Stimulated activated CD8-positive, alpha-beta memory T cell treated with anti-CD3 and anti-CD28 coated beads, Interleukin-7, amount 100 ng/mL, for 24 hours (primary cell): ENCODE data around the gene GABRB3.
"Not testable (repeated sequence)": the region's sequence is repeated elsewhere in the genome, so short reads cannot be mapped to it uniquely, and the experiment has no call there.

Experiments used
- DNase-seq: peaks from one replicate; pipeline ENCODE4 v3.0.0-alpha.2; 2020; ENCODE audit warnings: low read depth

The GABRB3 gene

GRCh38 chr15:26736502-26737248 lies 36.2 kb downstream of the GABRB3 start:
- DNase-seq, result no peak

- no peak for DNase-seq
Observed at GRCh38 chr15:26731965-26732364, 40.9 kb downstream of the GABRB3 start.

GRCh38 chr15:26729581-26729980 lies 43.3 kb downstream of the GABRB3 start:
- DNase-seq, result no peak

GRCh38 chr15:26729030-26729429 lies 43.8 kb downstream of the GABRB3 start:
- DNase-seq, result no peak

- DNase-seq, result no peak
Observed at GRCh38 chr15:26724381-26725150, 48.3 kb downstream of the GABRB3 start.

GRCh38 chr15:26722621-26723160 lies 50.2 kb downstream of the GABRB3 start:
- no peak for DNase-seq

- no peak for DNase-seq
Observed at GRCh38 chr15:26721232-26721967, 51.5 kb downstream of the GABRB3 start.

- no peak for DNase-seq
Observed at GRCh38 chr15:26720546-26720945, 52.3 kb downstream of the GABRB3 start.

- DNase-seq, result not testable (repeated sequence)
Observed at GRCh38 chr15:26719866-26720265, 53.0 kb downstream of the GABRB3 start.

GRCh38 chr15:26716069-26716468 lies 56.8 kb downstream of the GABRB3 start:
- no peak for DNase-seq

- no peak for DNase-seq
Observed at GRCh38 chr15:26713498-26713897, 59.4 kb downstream of the GABRB3 start.

- no peak for DNase-seq
Observed at GRCh38 chr15:26712335-26712734, 60.5 kb downstream of the GABRB3 start.

- DNase-seq, result no peak
Observed at GRCh38 chr15:26711445-26711844, 61.4 kb downstream of the GABRB3 start.

- DNase-seq, result no peak
Observed at GRCh38 chr15:26702381-26702780, 70.5 kb downstream of the GABRB3 start.

- DNase-seq, result no peak
Observed at GRCh38 chr15:26698555-26698954, 74.3 kb downstream of the GABRB3 start.

GRCh38 chr15:26697913-26698312 lies 75.0 kb downstream of the GABRB3 start:
- no peak for DNase-seq

- no peak for DNase-seq
Observed at GRCh38 chr15:26691249-26691648, 81.6 kb downstream of the GABRB3 start.

GRCh38 chr15:26690778-26691177 lies 82.1 kb downstream of the GABRB3 start:
- no peak for DNase-seq

GRCh38 chr15:26689462-26689861 lies 83.4 kb downstream of the GABRB3 start:
- DNase-seq, result no peak

GRCh38 chr15:26686547-26687187 lies 86.2 kb downstream of the GABRB3 start:
- DNase-seq, result no peak

GRCh38 chr15:26682598-26683164 lies 90.2 kb downstream of the GABRB3 start:
- no peak for DNase-seq

GRCh38 chr15:26679927-26680326 lies 92.9 kb downstream of the GABRB3 start:
- no peak for DNase-seq
